Measurements from ENCODE around the gene SYT1. TPM values are rescaled to one million over a fixed set of nuclear protein-coding genes. Genes with fewer than 3 reads are reported as not detected.

SYT1 gene
- polyA plus RNA-seq, 6 donors from 2014 or later: 0.05 to 0.97 (median 0.29) TPM; not detected in 1

DNA sequence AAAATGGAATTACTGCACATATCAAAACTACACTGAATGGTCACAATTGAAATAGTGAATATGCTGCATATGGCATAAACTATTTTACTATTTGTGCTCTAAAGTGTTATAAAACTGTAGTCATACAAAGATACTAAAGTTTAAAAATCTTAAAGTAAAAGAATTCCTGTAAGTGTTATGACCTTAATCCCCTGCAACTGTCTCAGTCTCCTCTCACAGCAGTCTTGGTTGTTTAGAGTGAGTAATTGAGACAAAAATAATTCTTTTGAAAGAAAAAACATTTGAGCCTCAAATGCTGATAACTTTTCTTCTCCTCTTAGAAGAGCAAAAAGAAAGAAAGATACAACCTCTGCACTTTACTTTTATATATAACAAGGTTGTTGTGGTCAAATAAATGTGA is 99.9 kb downstream of the SYT1 start:
- no peak overlapping the region for H3K4me3 Mint-ChIP-seq
- no peaks in the 10 kb centered on the region for H3K36me3 Mint-ChIP-seq
- no peaks in the 10 kb centered on the region for H3K4me1 Mint-ChIP-seq
- ATAC-seq (ENCODE audit: low read depth in 2 of 2): no peak
- DNase-seq: no peak
- H3K27me3 Mint-ChIP-seq: no peaks in the 10 kb centered on the region
- no peaks in the 10 kb centered on the region for H3K9me3 Mint-ChIP-seq
- H3K27ac Mint-ChIP-seq: no peak overlapping the region

DNA sequence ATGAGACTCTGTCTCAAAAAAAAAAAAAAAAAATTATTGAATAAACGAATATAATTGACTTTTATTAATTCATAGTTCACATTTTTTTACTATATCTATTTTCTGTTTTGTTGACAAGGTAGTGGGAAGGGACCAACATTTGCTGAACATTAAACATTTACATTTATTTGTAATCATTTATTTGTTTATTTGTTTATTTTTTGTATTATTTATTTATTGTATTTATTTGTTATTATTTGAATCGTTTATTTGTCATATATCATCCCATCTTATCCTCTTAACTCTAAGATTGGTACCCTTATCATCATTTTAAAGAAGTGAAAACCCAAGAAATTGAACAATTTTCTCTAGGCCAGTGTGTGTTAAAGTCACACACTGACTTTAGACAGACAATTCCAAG is 101.5 kb downstream of the SYT1 start:
- H3K36me3 Mint-ChIP-seq: no peaks in the 10 kb centered on the region
- H3K27me3 Mint-ChIP-seq: no peaks in the 10 kb centered on the region
- no peak for ATAC-seq (ENCODE audit: low read depth in 2 of 2)
- no peak for DNase-seq
- H3K4me3 Mint-ChIP-seq: no peak overlapping the region
- H3K27ac Mint-ChIP-seq: no peak overlapping the region
- H3K9me3 Mint-ChIP-seq: no peaks in the 10 kb centered on the region
- H3K4me1 Mint-ChIP-seq: no peaks in the 10 kb centered on the region

- ATAC-seq (ENCODE audit: low read depth in 2 of 2) (no peak), DNase-seq (no peak)
- H3K4me3 Mint-ChIP-seq: no peak overlapping the region
- H3K27me3 Mint-ChIP-seq: no peaks in the 10 kb centered on the region
- no peaks in the 10 kb centered on the region for H3K4me1 Mint-ChIP-seq
- H3K9me3 Mint-ChIP-seq: no peaks in the 10 kb centered on the region
- no peaks in the 10 kb centered on the region for H3K36me3 Mint-ChIP-seq
- H3K27ac Mint-ChIP-seq: no peak overlapping the region
These were observed 102.4 kb downstream of the SYT1 start for GRCh38 chr12:78966926-78967325.

GRCh38 chr12:78968226-78968625 is 103.7 kb downstream of the SYT1 start:
- Mint-ChIP-seq H3K27me3 (no peaks in the 10 kb centered on the region), H3K4me1 (no peaks in the 10 kb centered on the region), H3K36me3 (no peaks in the 10 kb centered on the region), H3K27ac (no peak overlapping the region), H3K9me3 (no peaks in the 10 kb centered on the region), H3K4me3 (no peak overlapping the region)
- DNase-seq (no peak), ATAC-seq (ENCODE audit: low read depth in 2 of 2) (no peak)

DNA sequence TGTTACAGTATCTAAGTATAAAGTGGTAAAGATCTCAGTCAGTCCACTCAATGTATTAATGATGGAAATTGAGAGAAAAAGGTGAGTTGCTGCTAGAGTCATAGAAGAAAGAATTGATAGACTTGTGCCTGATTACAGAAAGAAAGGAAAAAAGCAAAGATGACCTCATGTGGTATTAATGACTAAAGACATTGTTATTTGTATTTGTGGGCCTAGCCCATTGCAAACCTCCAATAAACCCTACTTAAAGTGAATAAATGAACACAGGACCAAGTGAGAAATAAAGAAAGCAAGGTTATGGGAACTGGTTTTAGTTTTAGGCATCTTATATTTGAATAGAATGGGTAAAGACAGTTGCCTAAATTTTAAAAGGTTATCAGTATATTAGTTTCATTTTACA is 105.5 kb downstream of the SYT1 start:
- Mint-ChIP-seq H3K27ac (peak overlapping the region in 1 of 6 donors; percentile 0), H3K27me3 (no peaks in the 10 kb centered on the region), H3K9me3 (no peaks in the 10 kb centered on the region), H3K4me3 (no peak overlapping the region), H3K36me3 (no peaks in the 10 kb centered on the region), H3K4me1 (no peaks in the 10 kb centered on the region)
- DNase-seq (no peak), ATAC-seq (ENCODE audit: low read depth in 2 of 2) (no peak)

GRCh38 chr12:78977304-78977867 is 112.8 kb downstream of the SYT1 start:
- Mint-ChIP-seq H3K9me3 (no peaks in the 10 kb centered on the region), H3K27ac (no peak overlapping the region), H3K4me1 (no peaks in the 10 kb centered on the region), H3K4me3 (no peak overlapping the region), H3K36me3 (no peaks in the 10 kb centered on the region), H3K27me3 (no peaks in the 10 kb centered on the region)
- DNase-seq (no peak), ATAC-seq (ENCODE audit: low read depth in 2 of 2) (peak in 1 of 2 donors; percentile 53)

DNA sequence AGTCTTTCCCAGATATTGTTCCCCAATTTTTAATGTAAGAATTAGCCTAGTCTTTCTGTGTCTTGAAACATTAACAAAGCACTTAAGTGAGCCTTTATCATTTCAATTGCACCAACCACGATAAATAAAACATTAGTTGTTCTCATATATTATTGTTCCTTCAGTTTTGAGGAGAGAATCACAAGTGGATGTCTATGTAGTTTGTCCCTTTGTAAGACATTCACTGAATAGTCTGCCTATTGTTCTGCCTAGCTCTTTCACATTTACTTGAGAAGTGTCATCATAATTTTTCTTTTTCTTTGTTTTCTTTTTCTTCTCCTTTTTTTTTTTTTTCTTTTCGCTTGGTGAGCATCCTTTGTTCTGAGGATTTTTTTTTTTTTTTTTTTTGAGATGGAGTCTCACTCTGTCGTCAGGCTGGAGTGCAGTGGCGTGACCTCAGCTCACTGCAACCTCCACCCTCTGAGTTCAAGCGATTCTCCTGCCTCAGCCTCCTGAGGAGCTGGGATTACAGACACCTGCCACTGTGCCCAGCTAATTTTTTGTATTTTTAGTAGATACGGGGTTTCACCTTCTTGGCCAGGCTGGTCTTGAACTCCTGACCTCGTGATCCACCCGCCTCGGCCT is 129.7 kb downstream of the SYT1 start:
- Mint-ChIP-seq H3K4me1 (no peaks in the 10 kb centered on the region), H3K9me3 (no peaks in the 10 kb centered on the region), H3K36me3 (no peaks in the 10 kb centered on the region), H3K4me3 (no peak overlapping the region), H3K27me3 (no peaks in the 10 kb centered on the region), H3K27ac (no peak overlapping the region)
- ATAC-seq (ENCODE audit: low read depth in 2 of 2) (no peak), DNase-seq (no peak)

GRCh38 chr12:79000501-79000900 is 135.9 kb downstream of the SYT1 start:
- DNase-seq: no peak

DNA sequence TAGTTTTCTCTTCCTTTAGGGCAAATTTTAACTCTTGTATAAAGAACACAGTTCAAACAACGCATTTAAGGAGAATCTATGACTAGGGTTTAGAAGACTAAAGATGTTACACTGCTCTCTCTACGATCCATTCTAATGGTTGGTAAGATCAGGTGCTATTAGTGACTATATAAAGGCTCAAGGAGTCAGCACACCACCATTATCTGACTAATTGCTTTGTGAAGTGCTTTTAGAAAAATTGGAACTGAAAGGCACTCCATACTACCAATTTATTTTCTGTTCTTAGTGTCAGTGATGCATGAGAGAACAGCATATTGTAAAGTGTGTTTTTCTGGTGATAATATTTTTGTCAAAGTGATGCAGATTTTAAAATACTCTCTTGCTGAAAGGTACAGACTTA is 136.8 kb downstream of the SYT1 start:
- no peak for ATAC-seq (ENCODE audit: low read depth in 2 of 2)
- Mint-ChIP-seq H3K27ac (no peak overlapping the region), H3K36me3 (no peaks in the 10 kb centered on the region), H3K4me3 (no peak overlapping the region), H3K27me3 (no peaks in the 10 kb centered on the region), H3K9me3 (no peaks in the 10 kb centered on the region), H3K4me1 (no peaks in the 10 kb centered on the region)
- no peak for DNase-seq

More at GRCh38 chr12:79000501-79000900, 135.9 kb downstream of the SYT1 start:
- Mint-ChIP-seq H3K4me1 (no peaks in the 10 kb centered on the region), H3K9me3 (no peaks in the 10 kb centered on the region), H3K27ac (no peak overlapping the region), H3K4me3 (no peak overlapping the region), H3K27me3 (no peaks in the 10 kb centered on the region), H3K36me3 (no peaks in the 10 kb centered on the region)
- ATAC-seq (ENCODE audit: low read depth in 2 of 2): no peak

GRCh38 chr12:79006306-79006705 is 141.7 kb downstream of the SYT1 start:
- no peaks in the 10 kb centered on the region for H3K36me3 Mint-ChIP-seq
- ATAC-seq (ENCODE audit: low read depth in 2 of 2) (peak; percentile 20 to 49), DNase-seq (no peak)
- no peaks in the 10 kb centered on the region for H3K9me3 Mint-ChIP-seq
- no peak overlapping the region for H3K27ac Mint-ChIP-seq
- H3K27me3 Mint-ChIP-seq: no peaks in the 10 kb centered on the region
- no peaks in the 10 kb centered on the region for H3K4me1 Mint-ChIP-seq
- H3K4me3 Mint-ChIP-seq: no peak overlapping the region

DNA sequence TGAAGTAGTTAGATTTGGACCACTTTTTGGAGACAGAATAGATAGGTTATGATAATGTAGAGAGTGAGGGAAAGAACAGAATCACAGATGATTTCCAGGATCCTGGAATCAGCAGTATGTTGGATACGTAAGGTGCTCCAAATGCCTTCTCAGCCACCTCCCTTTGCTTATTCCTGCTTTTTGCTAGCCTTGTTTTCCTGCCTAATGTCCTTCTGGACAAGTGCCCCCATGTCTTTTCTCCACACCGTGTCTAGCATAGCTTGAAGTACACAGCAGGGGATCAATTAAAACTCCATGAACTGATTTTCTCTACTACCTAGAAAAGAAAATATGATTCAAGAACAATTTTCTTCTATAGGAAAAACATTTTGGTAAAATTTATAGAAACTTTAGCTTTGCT is 144.0 kb downstream of the SYT1 start:
- Mint-ChIP-seq H3K27ac (no peak overlapping the region), H3K27me3 (no peaks in the 10 kb centered on the region), H3K4me3 (no peak overlapping the region), H3K4me1 (no peaks in the 10 kb centered on the region), H3K36me3 (no peaks in the 10 kb centered on the region), H3K9me3 (no peaks in the 10 kb centered on the region)
- ATAC-seq (ENCODE audit: low read depth in 2 of 2) (no peak), DNase-seq (no peak)

- no peak overlapping the region for H3K4me3 Mint-ChIP-seq
- no peak for ATAC-seq (ENCODE audit: low read depth in 2 of 2)
These were observed 148.1 kb downstream of the SYT1 start for GRCh38 chr12:79012636-79013035.

GRCh38 chr12:79016181-79016580 is 151.6 kb downstream of the SYT1 start:
- DNase-seq (no peak), ATAC-seq (ENCODE audit: low read depth in 2 of 2) (no peak)
- Mint-ChIP-seq H3K4me3 (no peak overlapping the region), H3K36me3 (no peaks in the 10 kb centered on the region), H3K27me3 (no peaks in the 10 kb centered on the region), H3K27ac (no peak overlapping the region), H3K9me3 (peaks cover 0 to 9% (median 3%) of the 10 kb centered on the region in 7 donors), H3K4me1 (no peaks in the 10 kb centered on the region)

More at GRCh38 chr12:79012636-79013035, 148.1 kb downstream of the SYT1 start:
- no peak for DNase-seq
- Mint-ChIP-seq H3K27ac (peak overlapping the region in 1 of 6 donors; percentile 15), H3K9me3 (peaks cover 0 to 5% (median 2%) of the 10 kb centered on the region in 7 donors), H3K36me3 (no peaks in the 10 kb centered on the region), H3K4me1 (no peaks in the 10 kb centered on the region), H3K27me3 (no peaks in the 10 kb centered on the region)

DNA sequence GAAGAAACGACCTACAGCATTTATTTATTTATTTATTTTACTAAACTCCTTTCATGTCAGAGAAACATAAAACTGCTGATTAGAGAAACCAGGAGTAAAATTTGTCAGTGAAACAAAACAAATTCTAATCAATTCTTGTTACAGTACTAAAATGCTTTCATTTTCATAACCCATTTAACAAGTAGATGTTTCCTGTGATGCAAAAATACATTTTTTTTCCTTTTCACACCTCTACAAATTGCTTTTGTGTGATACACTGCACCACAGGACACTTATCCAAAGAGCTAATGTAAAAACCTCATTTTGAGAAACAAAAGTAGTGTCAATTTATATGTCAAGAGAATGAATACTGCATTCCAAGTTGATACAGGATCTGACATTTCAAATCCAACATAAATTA is 155.1 kb downstream of the SYT1 start:
- ATAC-seq (ENCODE audit: low read depth in 2 of 2) (no peak), DNase-seq (no peak)
- Mint-ChIP-seq H3K27ac (no peak overlapping the region), H3K4me3 (no peak overlapping the region), H3K9me3 (peaks cover 0 to 9% (median 3%) of the 10 kb centered on the region in 7 donors), H3K36me3 (no peaks in the 10 kb centered on the region), H3K27me3 (no peaks in the 10 kb centered on the region), H3K4me1 (no peaks in the 10 kb centered on the region)

DNA sequence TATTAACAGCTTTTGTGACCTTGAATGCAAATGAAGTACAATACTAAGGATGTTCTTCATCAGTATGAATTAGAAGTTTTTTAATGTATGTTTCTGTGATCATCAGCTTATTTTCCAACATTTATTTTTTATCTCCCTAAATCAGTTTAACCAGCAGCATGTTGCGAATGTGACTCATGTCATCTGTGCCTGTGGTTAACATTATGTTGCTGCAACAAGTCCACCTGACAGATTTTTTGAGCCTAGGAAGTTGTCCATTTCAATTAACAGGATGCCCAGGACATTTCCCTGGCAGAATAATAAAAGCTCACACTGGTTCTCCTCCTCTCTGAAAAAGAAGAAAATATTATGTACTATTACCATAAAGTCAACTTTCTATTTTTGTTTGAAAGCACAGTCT is 155.5 kb downstream of the SYT1 start:
- no peak overlapping the region for H3K4me3 Mint-ChIP-seq
- no peaks in the 10 kb centered on the region for H3K4me1 Mint-ChIP-seq
- no peaks in the 10 kb centered on the region for H3K27me3 Mint-ChIP-seq
- no peak for DNase-seq
- no peak for ATAC-seq (ENCODE audit: low read depth in 2 of 2)
- H3K36me3 Mint-ChIP-seq: no peaks in the 10 kb centered on the region
- peaks cover 0 to 9% (median 3%) of the 10 kb centered on the region in 7 donors for H3K9me3 Mint-ChIP-seq
- no peak overlapping the region for H3K27ac Mint-ChIP-seq
